Right atrium auricular region (tissue), 2 donors: Measurements from ENCODE around the gene CALN1. TPM values are rescaled to one million over a fixed set of nuclear protein-coding genes. Genes with fewer than 3 reads are reported as not detected.

Experiments used
- DNase-seq: peaks from one replicate; pipeline ENCODE4 v3.0.0-alpha.2; 2019; ENCODE audit warnings: low spot score
- H3K27ac ChIP-seq, 2 donors: fragments of 200-600 bp; sonication (generic); 1 replicate in 1 of 2; 2 replicates in 1 of 2; pipeline ENCODE4 v1.5.1; 2016 to 2019
- H3K27me3 ChIP-seq, 2 donors: fragments of 200-600 bp; sonication (generic); one replicate each; pipeline versions ENCODE4 v1.5.1 to v1.6.0; 2017 to 2019
- H3K36me3 ChIP-seq: fragments of 200-600 bp; sonication (generic); one replicate; pipeline ENCODE4 v1.5.1; 2016
- H3K4me1 ChIP-seq, 2 donors: fragments of 200-600 bp; sonication (generic); one replicate each; pipeline versions ENCODE4 v1.5.1 to v1.6.0; 2017 to 2019
- H3K4me3 ChIP-seq, 2 donors: fragments of 200-600 bp; sonication (generic); 1 replicate in 1 of 2; 2 replicates in 1 of 2; pipeline ENCODE4 v1.5.1; 2017 to 2019; ENCODE audit warnings: mild to moderate bottlenecking in 1 of 2, moderate library complexity in 1 of 2
- H3K9me3 ChIP-seq, 2 donors: fragments of 200-600 bp; sonication (generic); one replicate each; pipeline ENCODE4 v1.5.1; 2019
- total RNA-seq, 2 donors: library from RNA; depleted of rRNA; stranded (reverse); fragments of >200 nt; gene quantifications; one replicate each; pipeline ENCODE4 v1.1.0, GENCODE V29; 2016
- TF ChIP-seq, protein P1 (sequence below), 2 donors: fragments of 200-600 bp; sonication (generic); IDR thresholded peaks; one replicate each; pipeline ENCODE4 v1.5.1; 2019; ENCODE audit warnings: antibody characterized with exemption in 2 of 2

The CALN1 gene
- total RNA-seq, 2 donors from 2014 or later: not detected

DNA sequence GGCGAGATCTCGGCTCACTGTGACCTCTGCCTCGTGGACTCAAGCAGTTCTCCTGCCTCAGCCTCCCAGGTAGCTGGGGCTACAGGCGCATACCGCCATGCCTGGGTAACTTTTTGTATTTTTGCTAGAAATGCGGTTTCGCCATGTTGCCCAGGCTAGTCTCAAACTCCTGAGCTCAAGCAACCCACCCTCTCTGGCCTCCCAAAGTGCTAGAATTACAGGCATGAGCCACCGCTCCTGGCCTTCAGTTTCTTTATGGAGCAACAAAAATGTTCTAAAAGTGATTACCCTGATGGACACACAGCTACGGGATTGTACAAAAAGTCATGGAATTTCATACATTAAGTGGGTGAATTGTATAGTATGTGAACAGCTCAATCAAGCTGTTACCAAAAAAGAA is 216.0 kb downstream of the CALN1 start:
- DNase-seq: peak; percentile 34
- Histone ChIP-seq H3K27me3 (no peaks in the 10 kb centered on the region), H3K9me3 (no peaks in the 10 kb centered on the region), H3K36me3 (no peaks in the 10 kb centered on the region), H3K4me3 (no peak overlapping the region), H3K4me1 (no peaks in the 10 kb centered on the region), H3K27ac (no peak overlapping the region)
- TF ChIP-seq, protein P1, sequence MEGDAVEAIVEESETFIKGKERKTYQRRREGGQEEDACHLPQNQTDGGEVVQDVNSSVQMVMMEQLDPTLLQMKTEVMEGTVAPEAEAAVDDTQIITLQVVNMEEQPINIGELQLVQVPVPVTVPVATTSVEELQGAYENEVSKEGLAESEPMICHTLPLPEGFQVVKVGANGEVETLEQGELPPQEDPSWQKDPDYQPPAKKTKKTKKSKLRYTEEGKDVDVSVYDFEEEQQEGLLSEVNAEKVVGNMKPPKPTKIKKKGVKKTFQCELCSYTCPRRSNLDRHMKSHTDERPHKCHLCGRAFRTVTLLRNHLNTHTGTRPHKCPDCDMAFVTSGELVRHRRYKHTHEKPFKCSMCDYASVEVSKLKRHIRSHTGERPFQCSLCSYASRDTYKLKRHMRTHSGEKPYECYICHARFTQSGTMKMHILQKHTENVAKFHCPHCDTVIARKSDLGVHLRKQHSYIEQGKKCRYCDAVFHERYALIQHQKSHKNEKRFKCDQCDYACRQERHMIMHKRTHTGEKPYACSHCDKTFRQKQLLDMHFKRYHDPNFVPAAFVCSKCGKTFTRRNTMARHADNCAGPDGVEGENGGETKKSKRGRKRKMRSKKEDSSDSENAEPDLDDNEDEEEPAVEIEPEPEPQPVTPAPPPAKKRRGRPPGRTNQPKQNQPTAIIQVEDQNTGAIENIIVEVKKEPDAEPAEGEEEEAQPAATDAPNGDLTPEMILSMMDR (IDR thresholded peaks at IDR 0.05): no peak

DNA sequence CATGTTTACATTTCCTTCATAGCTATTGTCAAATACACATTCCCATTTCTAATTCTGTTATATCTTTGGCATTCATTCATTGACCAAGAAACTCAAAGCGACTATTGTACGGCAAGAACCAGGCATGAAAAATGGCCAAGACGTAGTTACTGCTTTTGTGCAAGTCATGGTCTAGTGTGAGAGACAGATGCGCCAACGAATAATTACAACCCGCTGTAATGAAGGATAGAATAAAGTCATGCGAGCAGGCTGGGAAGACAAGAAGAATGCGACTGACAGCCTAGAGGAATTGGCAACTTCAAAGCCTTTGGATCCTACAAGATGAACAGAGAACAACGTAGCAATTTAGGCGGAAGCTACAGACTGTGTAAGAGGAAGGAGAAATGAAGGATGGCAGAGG is 221.2 kb downstream of the CALN1 start:
- TF ChIP-seq, protein P1 (IDR thresholded peaks at IDR 0.05): no peak
- Histone ChIP-seq H3K36me3 (no peaks in the 10 kb centered on the region), H3K27ac (no peak overlapping the region), H3K9me3 (no peaks in the 10 kb centered on the region), H3K4me3 (no peak overlapping the region), H3K4me1 (no peaks in the 10 kb centered on the region), H3K27me3 (no peaks in the 10 kb centered on the region)
- DNase-seq: no peak

DNA sequence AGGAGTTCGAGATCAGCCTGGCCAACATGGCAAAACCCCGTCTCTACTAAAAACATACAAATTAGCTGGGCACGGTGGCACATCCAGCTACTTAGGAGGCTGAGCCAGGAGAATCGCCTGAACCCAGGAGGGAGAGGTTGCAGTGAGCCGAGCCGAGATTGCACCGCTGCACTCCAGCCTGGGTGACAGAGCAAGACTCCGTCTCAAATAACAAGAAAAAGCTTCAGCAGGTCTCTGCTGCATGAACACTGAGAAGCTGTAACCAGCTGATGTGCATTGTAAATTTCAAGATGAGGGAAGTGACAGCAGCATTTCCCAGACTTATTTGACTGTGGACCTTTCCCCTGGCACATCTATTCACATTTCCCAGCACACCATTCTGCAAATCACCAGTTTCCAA is 222.0 kb downstream of the CALN1 start:
- Histone ChIP-seq H3K27me3 (no peaks in the 10 kb centered on the region), H3K4me3 (no peak overlapping the region), H3K9me3 (no peaks in the 10 kb centered on the region), H3K4me1 (no peaks in the 10 kb centered on the region), H3K27ac (no peak overlapping the region), H3K36me3 (no peaks in the 10 kb centered on the region)
- TF ChIP-seq, protein P1 (IDR thresholded peaks at IDR 0.05): no peak
- DNase-seq: no peak

DNA sequence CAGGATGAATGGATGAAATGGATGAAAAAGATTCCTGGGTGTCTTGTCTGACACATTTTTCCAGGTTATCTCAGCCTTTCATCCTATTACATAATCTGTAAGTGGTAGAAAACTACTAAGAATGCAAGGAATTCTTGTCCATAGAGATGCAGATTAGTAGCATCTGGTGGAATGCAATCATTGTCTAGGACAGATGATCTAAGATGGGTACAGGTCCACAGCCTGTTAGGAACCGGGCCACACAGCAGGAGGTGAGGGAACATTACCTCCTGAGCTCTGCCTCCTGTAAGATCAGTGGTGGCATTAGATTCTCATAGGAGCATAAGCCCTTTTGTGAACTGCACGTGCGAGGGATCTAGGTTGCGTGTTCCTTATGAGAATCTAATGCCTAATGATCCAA is 225.0 kb downstream of the CALN1 start:
- TF ChIP-seq, protein P1 (IDR thresholded peaks at IDR 0.05): no peak
- no peaks in the 10 kb centered on the region for H3K27me3 ChIP-seq
- DNase-seq: no peak

DNA sequence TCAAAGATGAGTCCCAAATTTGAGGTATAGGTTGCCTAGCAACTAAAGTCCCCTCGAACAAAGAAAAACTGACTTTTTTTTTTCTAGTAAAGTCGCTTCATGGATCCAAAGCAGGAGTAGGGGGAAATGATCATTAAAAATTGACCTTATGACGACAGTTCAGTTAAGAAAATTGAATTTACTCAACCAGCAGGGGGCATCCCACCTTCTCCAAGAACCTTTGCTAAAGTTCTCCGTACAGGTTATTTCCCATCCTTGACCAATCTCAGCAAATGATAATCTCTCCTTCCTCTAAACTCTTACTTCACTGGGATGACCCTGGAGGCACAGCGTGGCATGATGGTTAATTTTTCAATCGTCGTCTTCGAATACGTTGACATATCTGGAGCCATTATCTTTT is 228.3 kb downstream of the CALN1 start:
- Histone ChIP-seq H3K27me3 (no peaks in the 10 kb centered on the region), H3K27ac (no peak overlapping the region), H3K4me1 (no peaks in the 10 kb centered on the region), H3K9me3 (peaks cover 0 to 4% of the 10 kb centered on the region in 2 donors), H3K36me3 (no peaks in the 10 kb centered on the region), H3K4me3 (no peak overlapping the region)
- no peak for DNase-seq
- TF ChIP-seq, protein P1 (IDR thresholded peaks at IDR 0.05): peak in 1 of 2 donors; percentile 53

More for the DNA sequence above, 225.0 kb downstream of the CALN1 start:
- no peaks in the 10 kb centered on the region for H3K4me1 ChIP-seq
- no peak overlapping the region for H3K4me3 ChIP-seq
- H3K36me3 ChIP-seq: no peaks in the 10 kb centered on the region
- no peak overlapping the region for H3K27ac ChIP-seq
- no peaks in the 10 kb centered on the region for H3K9me3 ChIP-seq

- no peaks in the 10 kb centered on the region for H3K36me3 ChIP-seq
- DNase-seq: no peak
- H3K9me3 ChIP-seq: peaks cover 0 to 4% of the 10 kb centered on the region in 2 donors
- H3K27ac ChIP-seq: no peak overlapping the region
- no peak overlapping the region for H3K4me3 ChIP-seq
- H3K27me3 ChIP-seq: no peaks in the 10 kb centered on the region
- no peaks in the 10 kb centered on the region for H3K4me1 ChIP-seq
- TF ChIP-seq, protein P1 (IDR thresholded peaks at IDR 0.05): no peak
Observed at GRCh38 chr7:72182036-72182435, 230.1 kb downstream of the CALN1 start.
